Loucy (cell line): Measurements from ENCODE around the gene KRT2.

Source experiments
- H2AFZ ChIP-seq: fragments of 200-600 bp; sonication (generic); 2 replicates; pipeline ENCODE4 v1.6.0; 2016; ENCODE audit warnings: antibody characterized with exemption, mild to moderate bottlenecking, low read length, moderate library complexity
- H3F3A ChIP-seq: fragments of 200-600 bp; 2 replicates; pipeline ENCODE4 v1.6.0; 2016; ENCODE audit warnings: antibody characterized with exemption, low read depth, mild to moderate bottlenecking
- H3K27me3 ChIP-seq: fragments of 200-600 bp; sonication (generic); 2 replicates; pipeline ENCODE4 v1.6.1; 2014; ENCODE audit warnings: low read length, mild to moderate bottlenecking; ENCODE audit not compliant: insufficient read depth, poor library complexity, severe bottlenecking
- H3K36me3 ChIP-seq: fragments of 200-600 bp; sonication (generic); 2 replicates; pipeline ENCODE4 v1.6.1; 2016; ENCODE audit warnings: low read length; ENCODE audit not compliant: insufficient read depth
- H3K4me1 ChIP-seq: fragments of 200-600 bp; sonication (generic); 2 replicates; pipeline ENCODE4 v1.5.1; 2014; ENCODE audit warnings: low read length, mild to moderate bottlenecking; ENCODE audit not compliant: insufficient read depth, poor library complexity, severe bottlenecking
- H3K4me2 ChIP-seq: fragments of 200-600 bp; sonication (generic); 2 replicates; pipeline ENCODE4 v1.6.0; 2014; ENCODE audit warnings: antibody characterized with exemption, low read length, low read depth, mild to moderate bottlenecking; ENCODE audit not compliant: poor library complexity, severe bottlenecking
- H3K4me3 ChIP-seq: fragments of 200-600 bp; sonication (generic); 2 replicates; pipeline ENCODE4 v1.5.1; 2014; ENCODE audit warnings: low read length, mild to moderate bottlenecking, mixed read lengths; ENCODE audit not compliant: poor library complexity, severe bottlenecking
- H3K79me2 ChIP-seq: fragments of 200-600 bp; sonication (generic); 2 replicates; pipeline ENCODE4 v1.6.1; 2014; ENCODE audit warnings: low read length; ENCODE audit not compliant: insufficient read depth
- H3K9ac ChIP-seq: fragments of 200-600 bp; sonication (generic); 2 replicates; pipeline ENCODE4 v1.6.0; 2014; ENCODE audit warnings: mild to moderate bottlenecking, low read depth, low read length, moderate library complexity; ENCODE audit not compliant: poor library complexity, severe bottlenecking
- H3K9me2 ChIP-seq: fragments of 200-600 bp; sonication (generic); replicated peaks from 2 replicates; pipeline ENCODE4 v1.6.1; 2016; ENCODE audit warnings: low read depth, low read length, mixed read lengths
- H3K9me3 ChIP-seq: fragments of 200-600 bp; sonication (generic); 2 replicates; pipeline ENCODE4 v1.6.1; 2014; ENCODE audit warnings: mild to moderate bottlenecking, antibody characterized with exemption, low read length, low read depth; ENCODE audit not compliant: insufficient read depth
- H4K20me1 ChIP-seq: fragments of 200-600 bp; sonication (generic); 2 replicates; pipeline ENCODE4 v1.6.0; 2014; ENCODE audit warnings: antibody characterized with exemption, low read length, mild to moderate bottlenecking; ENCODE audit not compliant: insufficient read depth, poor library complexity, severe bottlenecking
- EZH2phosphoT487 ChIP-seq: fragments of 200-600 bp; IDR thresholded peaks from 2 replicates; pipeline ENCODE4 v1.6.1; 2018; ENCODE audit warnings: antibody characterized with exemption, mild to moderate bottlenecking, moderate library complexity, borderline replicate concordance
- TF ChIP-seq, protein P1 (sequence below): fragments of 200-600 bp; sonication (generic); conservative IDR thresholded peaks from 2 replicates; pipeline ENCODE4 v1.5.1; 2014; ENCODE audit warnings: mild to moderate bottlenecking, antibody characterized with exemption, low read length

Gene KRT2

DNA sequence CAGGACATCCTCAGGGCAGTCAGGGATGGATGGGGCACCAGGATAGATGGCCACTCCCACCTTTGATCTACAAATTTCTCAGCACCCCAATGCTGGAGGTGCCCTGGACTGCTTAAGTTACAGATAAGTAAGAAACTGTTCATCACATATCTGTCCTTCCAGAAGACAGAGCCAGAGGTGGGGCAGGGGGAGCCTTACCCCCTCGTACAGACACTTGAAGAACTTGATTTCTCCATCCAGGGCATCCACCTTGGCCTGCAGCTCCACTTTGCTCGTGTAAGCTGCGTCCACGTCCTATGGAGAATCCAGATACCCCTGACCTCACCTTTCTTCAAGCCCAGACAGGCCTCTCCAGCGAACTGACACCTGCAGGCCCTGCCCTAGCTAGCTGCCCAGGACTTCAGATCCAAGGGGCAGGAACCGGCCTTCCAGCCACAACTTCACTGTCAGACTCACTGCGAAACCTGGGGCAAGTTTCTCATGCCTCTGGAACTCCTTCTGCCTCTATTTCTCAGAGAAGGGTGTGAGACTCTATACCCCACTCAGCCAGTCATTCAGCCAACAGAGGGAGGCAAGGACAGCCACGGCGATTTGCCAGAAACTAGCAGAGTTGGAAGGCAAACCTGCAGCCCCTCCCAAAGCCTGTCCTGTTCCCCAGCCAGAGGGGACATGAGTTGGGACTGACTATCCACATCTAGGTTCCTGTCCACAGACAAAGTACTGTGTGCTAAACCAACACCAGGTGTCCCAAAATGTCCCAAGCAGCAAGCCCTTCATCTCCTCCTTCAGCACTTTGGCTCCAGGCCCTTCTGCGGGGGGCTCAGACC lies 37.4 kb downstream of the KRT2 start:
- H4K20me1 ChIP-seq, result no peaks in the 10 kb centered on the region
- TF ChIP-seq EZH2phosphoT487, result no peak
- TF ChIP-seq, protein P1, sequence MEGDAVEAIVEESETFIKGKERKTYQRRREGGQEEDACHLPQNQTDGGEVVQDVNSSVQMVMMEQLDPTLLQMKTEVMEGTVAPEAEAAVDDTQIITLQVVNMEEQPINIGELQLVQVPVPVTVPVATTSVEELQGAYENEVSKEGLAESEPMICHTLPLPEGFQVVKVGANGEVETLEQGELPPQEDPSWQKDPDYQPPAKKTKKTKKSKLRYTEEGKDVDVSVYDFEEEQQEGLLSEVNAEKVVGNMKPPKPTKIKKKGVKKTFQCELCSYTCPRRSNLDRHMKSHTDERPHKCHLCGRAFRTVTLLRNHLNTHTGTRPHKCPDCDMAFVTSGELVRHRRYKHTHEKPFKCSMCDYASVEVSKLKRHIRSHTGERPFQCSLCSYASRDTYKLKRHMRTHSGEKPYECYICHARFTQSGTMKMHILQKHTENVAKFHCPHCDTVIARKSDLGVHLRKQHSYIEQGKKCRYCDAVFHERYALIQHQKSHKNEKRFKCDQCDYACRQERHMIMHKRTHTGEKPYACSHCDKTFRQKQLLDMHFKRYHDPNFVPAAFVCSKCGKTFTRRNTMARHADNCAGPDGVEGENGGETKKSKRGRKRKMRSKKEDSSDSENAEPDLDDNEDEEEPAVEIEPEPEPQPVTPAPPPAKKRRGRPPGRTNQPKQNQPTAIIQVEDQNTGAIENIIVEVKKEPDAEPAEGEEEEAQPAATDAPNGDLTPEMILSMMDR, result no peak
- H3K9ac ChIP-seq, result no peak overlapping the region
- H3K9me2 ChIP-seq, result no peaks in the 10 kb centered on the region
- no peaks in the 10 kb centered on the region for H3K27me3 ChIP-seq
- H3F3A ChIP-seq, result no peaks in the 10 kb centered on the region
- H3K36me3 ChIP-seq, result no peaks in the 10 kb centered on the region
- H3K4me2 ChIP-seq, result no peak overlapping the region
- no peak overlapping the region for H2AFZ ChIP-seq
- peaks cover 25% of the 10 kb centered on the region for H3K4me1 ChIP-seq
- H3K9me3 ChIP-seq, result no peaks in the 10 kb centered on the region
- H3K4me3 ChIP-seq, result no peak overlapping the region
- H3K79me2 ChIP-seq, result no peaks in the 10 kb centered on the region

DNA sequence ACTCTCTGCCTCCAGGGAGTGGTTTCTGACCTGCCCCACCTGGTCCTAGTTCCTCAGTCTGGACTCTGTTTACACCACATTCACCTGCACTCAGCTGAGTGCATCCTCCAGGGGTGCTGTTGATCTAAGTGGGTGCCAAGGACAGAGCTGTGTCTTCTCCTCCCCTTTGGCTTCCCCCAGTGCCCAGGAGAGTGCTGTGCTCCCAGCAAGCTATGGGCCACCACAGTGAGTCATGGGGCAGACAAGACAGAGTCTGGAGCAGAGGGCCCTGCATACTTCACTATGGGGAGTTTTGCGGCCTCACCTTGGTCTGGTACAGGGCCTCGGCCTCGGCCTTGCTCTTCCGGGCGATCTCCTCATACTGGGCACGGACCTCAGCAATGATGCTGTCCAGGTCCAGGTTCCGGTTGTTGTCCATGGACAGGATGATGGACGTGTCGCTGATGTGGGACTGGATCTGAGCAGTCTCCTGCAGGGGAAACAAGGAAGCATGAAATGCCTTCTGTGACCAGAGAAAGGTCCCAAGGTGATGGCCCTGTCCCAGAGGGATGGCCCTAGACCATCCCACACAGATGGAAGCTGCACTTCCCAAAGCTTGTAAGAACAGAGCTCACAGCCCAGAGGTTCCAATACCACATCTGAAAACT lies 38.5 kb downstream of the KRT2 start:
- H3K4me2 ChIP-seq, result no peak overlapping the region
- no peak overlapping the region for H3K9ac ChIP-seq
- H3K36me3 ChIP-seq, result no peaks in the 10 kb centered on the region
- H3K27me3 ChIP-seq, result no peaks in the 10 kb centered on the region
- H3K79me2 ChIP-seq, result no peaks in the 10 kb centered on the region
- H2AFZ ChIP-seq, result no peak overlapping the region
- H3K4me1 ChIP-seq, result peaks cover 29% of the 10 kb centered on the region
- no peak overlapping the region for H3K4me3 ChIP-seq
- H3K9me2 ChIP-seq, result no peaks in the 10 kb centered on the region
- no peaks in the 10 kb centered on the region for H3K9me3 ChIP-seq
- TF ChIP-seq, protein P1, result no peak
- no peak for TF ChIP-seq EZH2phosphoT487
- no peaks in the 10 kb centered on the region for H4K20me1 ChIP-seq
- H3F3A ChIP-seq, result no peaks in the 10 kb centered on the region

DNA sequence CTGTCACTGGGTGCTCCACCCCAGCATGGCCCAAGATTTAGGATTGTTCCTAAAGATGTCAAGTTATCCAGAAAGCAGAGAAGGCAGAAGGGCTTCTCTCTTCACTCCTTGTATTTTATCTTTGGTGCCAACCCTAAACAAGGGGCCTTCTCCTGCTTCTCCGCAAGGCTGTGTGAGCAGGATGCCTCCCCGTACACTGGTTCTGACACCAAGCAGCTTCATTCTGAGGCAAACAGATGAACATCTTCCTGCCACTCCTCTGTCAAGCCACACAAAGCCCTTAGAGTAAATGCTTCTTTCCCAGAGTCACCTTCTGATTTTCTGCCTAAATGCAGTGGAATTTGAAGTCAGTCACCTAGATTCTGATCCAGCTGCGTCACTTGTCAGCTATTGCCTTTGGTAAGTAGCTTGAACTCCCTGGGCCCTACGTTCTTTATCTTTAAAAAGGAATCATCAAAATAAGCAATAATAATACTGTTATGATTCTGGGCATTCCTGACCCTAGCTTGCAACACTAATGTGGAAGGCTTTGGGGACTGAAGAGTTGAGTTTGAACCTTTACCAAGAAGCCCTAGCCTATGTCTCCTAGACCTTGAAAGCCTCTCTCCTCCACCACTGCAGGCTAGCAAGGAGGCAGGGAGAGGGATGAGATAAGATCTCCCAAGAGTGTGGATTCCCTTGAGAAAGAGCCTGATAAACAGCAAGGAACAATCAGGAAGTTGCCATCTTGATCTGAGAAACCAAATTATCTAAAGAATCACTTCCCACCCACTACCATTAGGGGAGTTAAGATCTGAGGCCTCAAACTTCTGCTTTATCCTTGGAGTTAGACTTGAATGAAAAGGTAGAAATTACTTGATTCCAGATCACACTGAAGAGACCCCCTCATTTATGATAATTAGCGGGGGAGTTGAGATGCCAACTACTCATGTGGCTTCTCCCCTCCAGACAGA lies 39.3 kb downstream of the KRT2 start:
- H3K4me1 ChIP-seq, result peaks cover 29% of the 10 kb centered on the region
- H4K20me1 ChIP-seq, result no peaks in the 10 kb centered on the region
- no peak overlapping the region for H3K9ac ChIP-seq
- TF ChIP-seq EZH2phosphoT487, result no peak
- TF ChIP-seq, protein P1, result no peak
- H3F3A ChIP-seq, result no peaks in the 10 kb centered on the region
- no peak overlapping the region for H3K4me2 ChIP-seq
- H3K36me3 ChIP-seq, result no peaks in the 10 kb centered on the region
- H3K9me3 ChIP-seq, result no peaks in the 10 kb centered on the region
- H3K27me3 ChIP-seq, result no peaks in the 10 kb centered on the region
- no peaks in the 10 kb centered on the region for H3K9me2 ChIP-seq
- no peaks in the 10 kb centered on the region for H3K79me2 ChIP-seq
- H3K4me3 ChIP-seq, result no peak overlapping the region
- H2AFZ ChIP-seq, result no peak overlapping the region
